OCI-LY3 (cell line): Measurements from ENCODE around the gene POLH.

Experiments
- H2AFZ ChIP-seq: fragments of 200-600, 300-600 bp; shearing (Covaris generic); 2 replicates; pipeline ENCODE4 v1.6.0; 2014; ENCODE audit warnings: antibody characterized with exemption, low read depth, low read length
- H3K27ac ChIP-seq: fragments of 200-600, 300-600 bp; sonication (generic); 2 replicates; pipeline ENCODE4 v1.5.1; 2014; ENCODE audit warnings: mild to moderate bottlenecking, low read length, moderate library complexity, mixed read lengths
- H3K27me3 ChIP-seq: fragments of 200-600, 300-600 bp; sonication (generic); 2 replicates; pipeline ENCODE4 v1.6.1; 2014; ENCODE audit warnings: low read depth, low read length, mixed read lengths
- H3K36me3 ChIP-seq: fragments of 200-600, 300-600 bp; sonication (generic); replicated peaks from 2 replicates; pipeline ENCODE3; 2014; ENCODE audit warnings: low read depth, low read length, mixed read lengths
- H3K4me1 ChIP-seq: fragments of 300-600, 200-600 bp; sonication (generic); 2 replicates; pipeline ENCODE4 v1.6.1; 2014; ENCODE audit warnings: low read length, mixed read lengths
- H3K4me2 ChIP-seq: fragments of 200-600, 300-600 bp; sonication (generic); 2 replicates; pipeline ENCODE4 v1.6.1; 2014; ENCODE audit warnings: low read length, mixed read lengths
- H3K4me3 ChIP-seq: fragments of 300-600, 200-600 bp; sonication (generic); 2 replicates; pipeline ENCODE4 v1.5.1; 2014; ENCODE audit warnings: antibody characterized with exemption, mild to moderate bottlenecking, low read length, moderate library complexity
- H3K79me2 ChIP-seq: fragments of 300-600, 200-600 bp; shearing (Covaris generic); 2 replicates; pipeline ENCODE4 v1.6.1; 2014; ENCODE audit warnings: mild to moderate bottlenecking, low read length, mixed read lengths
- H3K9ac ChIP-seq: fragments of 300-600, 200-600 bp; shearing (Covaris generic); 2 replicates; pipeline ENCODE4 v1.6.0; 2014; ENCODE audit warnings: mild to moderate bottlenecking, low read length, moderate library complexity
- H3K9me3 ChIP-seq: fragments of 200-600, 300-600 bp; shearing (Covaris generic); 2 replicates; pipeline ENCODE4 v1.6.1; 2014; ENCODE audit warnings: low read length, mixed read lengths; ENCODE audit not compliant: insufficient read depth
- H4K20me1 ChIP-seq: fragments of 200-600, 300-600 bp; sonication (generic); 2 replicates; pipeline ENCODE4 v1.6.1; 2016; ENCODE audit warnings: low read length, mixed read lengths; ENCODE audit not compliant: insufficient read depth
- EZH2phosphoT487 ChIP-seq: fragments of 200-600 bp; shearing (Covaris generic); IDR thresholded peaks from 2 replicates; pipeline ENCODE4 v1.6.1; 2018; ENCODE audit warnings: antibody characterized with exemption, mixed run types, low read depth
- TF ChIP-seq, protein P1 (sequence below): fragments of 200-600, 300-600 bp; sonication (generic); IDR thresholded peaks from 2 replicates; pipeline ENCODE4 v1.5.1; 2014; ENCODE audit warnings: antibody characterized with exemption, low read length, low read depth

The POLH gene

DNA sequence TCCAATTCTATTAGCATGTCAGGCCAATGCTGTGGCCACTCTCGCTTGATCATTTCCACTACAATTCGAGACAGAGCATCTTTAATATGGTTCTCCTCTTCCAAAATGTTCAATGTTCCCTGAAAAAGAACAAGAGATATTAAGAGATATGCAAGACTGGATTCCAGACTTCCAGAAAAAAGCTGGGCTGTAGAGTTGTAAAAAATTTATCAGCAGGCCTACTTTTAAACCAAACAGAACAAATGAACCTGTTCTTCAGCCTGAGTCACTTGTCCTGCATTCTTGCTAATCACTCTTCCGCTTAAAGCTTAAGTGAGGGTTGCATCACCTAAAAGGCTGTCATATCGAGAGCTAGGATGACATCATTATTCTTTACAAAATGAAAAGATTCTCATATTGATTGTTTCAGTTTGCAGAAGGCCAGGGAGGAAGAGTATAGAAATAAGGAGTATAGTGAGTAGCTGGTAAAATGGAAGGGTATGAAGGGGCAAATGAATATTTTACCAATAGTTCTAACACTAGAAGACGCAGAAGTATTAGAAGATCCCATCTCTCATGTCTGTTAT lies 5.0 kb upstream of the POLH start:
- Histone ChIP-seq H3K27ac (peak overlapping the region; percentile 52), H4K20me1 (no peaks in the 10 kb centered on the region), H3K4me3 (no peak overlapping the region), H3K9me3 (no peaks in the 10 kb centered on the region), H3K27me3 (no peaks in the 10 kb centered on the region), H3K36me3 (peaks cover 45% of the 10 kb centered on the region), H3K4me1 (peaks cover 18% of the 10 kb centered on the region), H3K4me2 (peak overlapping the region; percentile 10; the same call in 1 of the 2 replicates), H2AFZ (no peak overlapping the region), H3K79me2 (peaks cover 38% of the 10 kb centered on the region), H3K9ac (no peak overlapping the region)
- no peak for TF ChIP-seq EZH2phosphoT487
- TF ChIP-seq, protein P1, sequence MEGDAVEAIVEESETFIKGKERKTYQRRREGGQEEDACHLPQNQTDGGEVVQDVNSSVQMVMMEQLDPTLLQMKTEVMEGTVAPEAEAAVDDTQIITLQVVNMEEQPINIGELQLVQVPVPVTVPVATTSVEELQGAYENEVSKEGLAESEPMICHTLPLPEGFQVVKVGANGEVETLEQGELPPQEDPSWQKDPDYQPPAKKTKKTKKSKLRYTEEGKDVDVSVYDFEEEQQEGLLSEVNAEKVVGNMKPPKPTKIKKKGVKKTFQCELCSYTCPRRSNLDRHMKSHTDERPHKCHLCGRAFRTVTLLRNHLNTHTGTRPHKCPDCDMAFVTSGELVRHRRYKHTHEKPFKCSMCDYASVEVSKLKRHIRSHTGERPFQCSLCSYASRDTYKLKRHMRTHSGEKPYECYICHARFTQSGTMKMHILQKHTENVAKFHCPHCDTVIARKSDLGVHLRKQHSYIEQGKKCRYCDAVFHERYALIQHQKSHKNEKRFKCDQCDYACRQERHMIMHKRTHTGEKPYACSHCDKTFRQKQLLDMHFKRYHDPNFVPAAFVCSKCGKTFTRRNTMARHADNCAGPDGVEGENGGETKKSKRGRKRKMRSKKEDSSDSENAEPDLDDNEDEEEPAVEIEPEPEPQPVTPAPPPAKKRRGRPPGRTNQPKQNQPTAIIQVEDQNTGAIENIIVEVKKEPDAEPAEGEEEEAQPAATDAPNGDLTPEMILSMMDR, result no peak

DNA sequence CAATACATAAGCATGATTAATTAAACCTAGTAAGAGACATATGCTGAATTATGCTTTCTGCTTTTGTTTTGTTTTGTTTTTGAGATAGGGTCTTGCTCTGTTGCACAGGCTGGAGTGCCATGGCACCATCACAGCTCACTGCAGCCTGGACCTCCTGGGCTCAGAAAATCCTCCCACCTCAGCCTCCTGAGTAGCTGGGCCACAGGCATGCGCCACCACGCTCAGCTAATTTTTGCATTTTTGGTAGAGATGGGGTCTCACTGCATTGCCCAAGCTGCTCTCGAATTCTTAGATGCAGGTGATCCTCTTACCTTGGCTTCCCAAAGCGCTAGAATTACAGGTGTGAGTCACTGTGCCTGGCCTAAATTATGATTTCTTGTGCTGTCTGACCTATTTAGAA lies 4.0 kb upstream of the POLH start:
- Histone ChIP-seq H3K27ac (no peak overlapping the region), H3K36me3 (peaks cover 41% of the 10 kb centered on the region), H3K9ac (no peak overlapping the region), H2AFZ (no peak overlapping the region), H3K4me3 (no peak overlapping the region), H3K9me3 (no peaks in the 10 kb centered on the region), H3K79me2 (peaks cover 48% of the 10 kb centered on the region), H3K4me1 (peaks cover 18% of the 10 kb centered on the region), H4K20me1 (no peaks in the 10 kb centered on the region), H3K4me2 (no peak overlapping the region), H3K27me3 (no peaks in the 10 kb centered on the region)
- TF ChIP-seq EZH2phosphoT487, result no peak
- TF ChIP-seq, protein P1, result no peak

DNA sequence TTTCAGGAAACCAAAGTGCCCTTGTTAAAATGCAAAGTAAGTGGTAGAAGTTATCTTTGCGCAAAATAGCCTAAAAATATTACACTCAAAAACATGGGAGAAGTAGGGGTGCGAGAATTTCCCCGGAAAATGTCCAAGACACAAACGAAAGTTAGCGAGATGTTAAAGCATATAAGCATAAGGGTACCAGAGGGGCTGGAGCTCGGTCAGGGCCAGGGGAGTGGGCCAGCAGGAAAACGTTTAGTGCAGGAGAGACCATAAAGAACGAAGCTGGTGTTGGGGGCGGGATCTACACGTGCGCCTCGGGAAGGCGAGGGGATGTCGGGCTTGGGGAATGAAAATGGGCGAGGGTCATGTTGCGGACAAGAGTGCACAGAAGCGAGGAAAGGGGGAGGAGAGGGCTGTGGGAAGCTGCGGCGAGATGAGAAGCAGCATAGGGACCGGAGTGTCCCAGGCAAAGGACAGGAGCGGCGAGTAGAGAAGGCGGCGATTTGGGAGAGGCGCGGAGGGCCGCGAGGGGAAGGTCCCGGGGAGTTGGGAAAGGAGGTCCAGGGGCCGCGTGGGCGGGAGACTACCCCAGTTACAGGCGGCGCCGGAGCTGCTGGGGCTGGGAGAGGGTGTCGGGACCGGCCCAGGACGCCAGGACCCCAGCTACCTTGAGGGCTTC lies 747 bp upstream of the POLH start:
- H3K36me3 ChIP-seq, result peaks cover 42% of the 10 kb centered on the region
- peaks cover 75% of the 10 kb centered on the region for H3K79me2 ChIP-seq
- TF ChIP-seq, protein P1, result no peak
- no peak for TF ChIP-seq EZH2phosphoT487
- H3K9ac ChIP-seq, result peak overlapping the region; percentile 80
- H2AFZ ChIP-seq, result peak overlapping the region; percentile 44
- H3K27ac ChIP-seq, result peak overlapping the region; percentile 33
- H3K27me3 ChIP-seq, result no peaks in the 10 kb centered on the region
- peak overlapping the region; percentile 79 for H3K4me3 ChIP-seq
- H3K4me2 ChIP-seq, result peak overlapping the region; percentile 81
- peaks cover 26% of the 10 kb centered on the region for H3K4me1 ChIP-seq
- no peaks in the 10 kb centered on the region for H4K20me1 ChIP-seq
- no peaks in the 10 kb centered on the region for H3K9me3 ChIP-seq

DNA sequence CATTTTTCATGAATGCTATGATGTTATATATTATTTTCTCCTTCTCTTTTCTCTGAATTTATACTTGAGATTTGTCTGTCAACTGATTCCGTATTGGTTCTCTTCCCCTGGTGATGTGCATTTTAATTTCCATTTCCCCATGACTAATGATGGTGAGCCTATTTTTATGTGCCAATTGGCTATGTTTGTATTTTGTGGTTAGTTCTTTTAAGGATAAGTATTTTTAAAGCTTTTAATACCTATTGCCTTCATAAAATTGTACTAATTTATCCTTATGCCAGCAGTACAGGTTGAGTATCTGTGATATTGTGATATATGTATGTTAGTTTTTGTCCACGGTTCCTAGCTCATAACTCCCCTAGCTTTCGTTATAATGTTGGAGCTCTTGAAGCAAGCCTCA lies 2.8 kb downstream of the POLH start:
- Histone ChIP-seq H3K9ac (no peak overlapping the region), H3K4me1 (peaks cover 23% of the 10 kb centered on the region), H2AFZ (no peak overlapping the region), H3K4me3 (no peak overlapping the region), H3K4me2 (no peak overlapping the region), H4K20me1 (peaks cover 9% of the 10 kb centered on the region; the same call in 1 of the 2 replicates), H3K79me2 (peaks cover 66% of the 10 kb centered on the region), H3K27me3 (no peaks in the 10 kb centered on the region), H3K27ac (no peak overlapping the region), H3K9me3 (no peaks in the 10 kb centered on the region), H3K36me3 (peaks cover 35% of the 10 kb centered on the region)
- TF ChIP-seq, protein P1, result no peak
- TF ChIP-seq EZH2phosphoT487, result no peak
